ENCODE measurements around the gene USP2. TPM values are rescaled to one million over a fixed set of nuclear protein-coding genes. Genes with fewer than 3 reads are reported as not detected.

USP2 gene
- total RNA-seq, 1 experiment from 2014 or later = 14.4 TPM

DNA sequence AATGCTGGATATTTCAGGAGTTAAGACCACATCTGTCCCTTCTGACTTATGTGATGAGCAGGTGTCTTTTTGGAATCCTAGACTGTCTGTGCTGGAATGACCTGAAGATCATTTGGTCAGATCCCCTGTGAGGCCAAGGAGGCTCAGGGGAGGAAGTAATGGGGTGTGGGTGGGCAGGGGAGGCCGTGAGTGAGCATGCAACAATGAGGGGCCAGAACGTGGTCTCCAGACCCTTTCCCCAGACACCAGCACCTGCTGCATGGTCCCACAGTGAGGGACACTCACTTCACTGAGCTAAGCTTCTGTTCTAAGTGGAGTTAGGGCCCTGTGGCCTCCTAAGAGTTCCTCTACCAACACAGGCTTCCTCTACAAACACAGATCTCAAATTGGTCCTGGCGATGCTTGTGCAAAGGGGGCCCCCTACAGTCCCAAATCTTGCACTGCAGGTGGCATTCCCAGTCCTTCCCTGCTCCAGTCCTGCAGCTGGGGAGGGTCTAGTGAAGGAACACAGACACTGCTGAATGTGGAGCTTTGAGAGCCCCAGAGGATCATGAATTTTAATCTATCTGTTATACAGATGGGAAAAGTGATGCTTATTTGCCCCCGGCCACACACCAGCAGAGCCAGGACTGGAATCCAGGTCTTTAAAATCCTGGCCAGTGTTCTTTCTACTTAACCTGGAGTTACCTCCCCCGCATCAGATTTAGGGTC, 7.4 kb downstream of the USP2 start:
- peaks cover 28% of the 10 kb centered on the region for H3K4me1 Mint-ChIP-seq (ENCODE audit: low read depth, unreplicated experiment)
- ChIA-PET POLR2A (interaction anchor here (0.6 kb wide), 1 partner anchor 272 kb away, joined by 4 read pairs; the partner anchor contains the start of gene DPAGT1), CTCF (interaction anchor here (0.6 to 11.8 kb wide), 16 partner anchors 10 to 272 kb away, joined by 3 to 220 read pairs (median 4); partner anchors contain the start of genes C1QTNF5, CBL and RNF26)
- no peak overlapping the region for H3K4me3 Mint-ChIP-seq (ENCODE audit: unreplicated experiment)
- TF ChIP-seq, protein P1, sequence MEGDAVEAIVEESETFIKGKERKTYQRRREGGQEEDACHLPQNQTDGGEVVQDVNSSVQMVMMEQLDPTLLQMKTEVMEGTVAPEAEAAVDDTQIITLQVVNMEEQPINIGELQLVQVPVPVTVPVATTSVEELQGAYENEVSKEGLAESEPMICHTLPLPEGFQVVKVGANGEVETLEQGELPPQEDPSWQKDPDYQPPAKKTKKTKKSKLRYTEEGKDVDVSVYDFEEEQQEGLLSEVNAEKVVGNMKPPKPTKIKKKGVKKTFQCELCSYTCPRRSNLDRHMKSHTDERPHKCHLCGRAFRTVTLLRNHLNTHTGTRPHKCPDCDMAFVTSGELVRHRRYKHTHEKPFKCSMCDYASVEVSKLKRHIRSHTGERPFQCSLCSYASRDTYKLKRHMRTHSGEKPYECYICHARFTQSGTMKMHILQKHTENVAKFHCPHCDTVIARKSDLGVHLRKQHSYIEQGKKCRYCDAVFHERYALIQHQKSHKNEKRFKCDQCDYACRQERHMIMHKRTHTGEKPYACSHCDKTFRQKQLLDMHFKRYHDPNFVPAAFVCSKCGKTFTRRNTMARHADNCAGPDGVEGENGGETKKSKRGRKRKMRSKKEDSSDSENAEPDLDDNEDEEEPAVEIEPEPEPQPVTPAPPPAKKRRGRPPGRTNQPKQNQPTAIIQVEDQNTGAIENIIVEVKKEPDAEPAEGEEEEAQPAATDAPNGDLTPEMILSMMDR (IDR thresholded peaks at IDR 0.05; ENCODE audit: insufficient read depth in 1 of 2, low read depth in 1 of 2, low read length in 1 of 2, severe bottlenecking in 1 of 2, unreplicated experiment in 1 of 2) = peak; percentile 98 to 99
- peaks cover 32% of the 10 kb centered on the region for H3K4me1 ChIP-seq
- DNase-seq = peak; percentile 89 to 95
- no peaks in the 10 kb centered on the region for H3K27me3 ChIP-seq (replicated peaks; ENCODE audit: control insufficient read depth, insufficient read depth, low read length)
- intact Hi-C loops (cut with micrococcal nuclease; ENCODE audit: unreplicated experiment) = loop anchor here (1.0 to 2.0 kb wide), 6 partner anchors 21 to 229 kb away; no protein-coding TSS in a partner anchor
- no peak overlapping the region for H3K4me3 ChIP-seq (ENCODE audit: low read depth, low read length)
- no peak overlapping the region for H3K27ac Mint-ChIP-seq (ENCODE audit: unreplicated experiment)
- H3K9me3 Mint-ChIP-seq (ENCODE audit: unreplicated experiment) = no peaks in the 10 kb centered on the region
- no peaks in the 10 kb centered on the region for H3K36me3 ChIP-seq (ENCODE audit: control insufficient read depth, insufficient read depth, low read length)
- H3K9me3 ChIP-seq = no peaks in the 10 kb centered on the region
- H3K36me3 Mint-ChIP-seq (ENCODE audit: insufficient read depth, unreplicated experiment) = no peaks in the 10 kb centered on the region
- BruUV-seq (replicated peaks) = no TSS peak
- H3K27me3 Mint-ChIP-seq (ENCODE audit: insufficient read depth, unreplicated experiment) = no peaks in the 10 kb centered on the region

DNA sequence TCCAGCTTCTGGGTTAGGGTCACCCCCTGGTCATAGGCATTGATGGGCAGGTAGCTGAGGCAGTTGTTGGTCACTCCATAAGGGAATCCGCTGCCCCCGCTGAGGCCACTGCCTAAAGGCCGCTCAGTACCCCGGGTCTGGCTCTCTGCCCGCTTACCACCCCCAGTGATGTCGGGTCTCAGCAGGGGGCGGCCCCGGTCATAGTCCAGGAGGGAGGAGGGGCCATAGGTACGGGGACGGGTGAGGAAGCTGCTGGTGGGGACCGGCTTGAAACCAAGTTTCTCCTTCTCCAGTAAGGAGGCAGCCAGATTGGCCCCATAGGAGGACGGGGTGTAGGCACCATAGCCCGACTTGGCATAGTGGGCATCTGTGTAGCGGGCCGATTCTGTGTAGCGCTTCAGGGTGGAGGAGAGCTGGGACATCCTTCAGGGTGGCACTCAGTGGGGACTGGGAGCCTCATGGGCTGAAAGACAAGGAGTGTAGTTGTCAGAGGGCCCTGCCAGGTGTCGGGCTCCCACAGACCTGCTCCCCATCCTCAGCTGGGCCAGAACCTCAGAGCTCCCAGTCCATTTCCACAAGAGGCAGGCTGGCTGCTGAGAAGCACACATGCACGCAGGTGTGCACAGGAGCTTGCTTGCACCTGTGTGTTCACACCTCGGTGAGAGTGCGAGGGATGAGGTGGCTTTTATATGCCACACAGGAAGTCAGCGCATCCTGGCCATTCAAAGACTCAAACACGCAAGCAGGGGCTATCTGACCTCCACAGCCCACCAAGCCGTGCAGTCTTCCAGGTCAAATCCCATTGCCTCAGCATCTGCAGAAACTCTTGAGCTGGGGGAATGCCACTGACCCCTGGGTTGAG, 8.2 kb downstream of the USP2 start:
- H3K4me3 ChIP-seq (ENCODE audit: low read depth, low read length) = no peak overlapping the region
- H3K9me3 ChIP-seq = no peaks in the 10 kb centered on the region
- DNase-seq = peak in 1 of 2 experiments; percentile 24
- H3K36me3 ChIP-seq (ENCODE audit: control insufficient read depth, insufficient read depth, low read length) = no peaks in the 10 kb centered on the region
- Mint-ChIP-seq H3K27me3 (ENCODE audit: insufficient read depth, unreplicated experiment) (no peaks in the 10 kb centered on the region), H3K9me3 (ENCODE audit: unreplicated experiment) (no peaks in the 10 kb centered on the region), H3K4me1 (ENCODE audit: low read depth, unreplicated experiment) (peaks cover 26% of the 10 kb centered on the region), H3K4me3 (ENCODE audit: unreplicated experiment) (no peak overlapping the region), H3K36me3 (ENCODE audit: insufficient read depth, unreplicated experiment) (no peaks in the 10 kb centered on the region), H3K27ac (ENCODE audit: unreplicated experiment) (no peak overlapping the region)
- TF ChIP-seq, protein P1 (IDR thresholded peaks at IDR 0.05; ENCODE audit: insufficient read depth in 1 of 2, low read depth in 1 of 2, low read length in 1 of 2, severe bottlenecking in 1 of 2, unreplicated experiment in 1 of 2) = no peak
- BruUV-seq (replicated peaks) = no TSS peak
- POLR2A ChIA-PET = no interaction called here
- H3K4me1 ChIP-seq = peaks cover 32% of the 10 kb centered on the region
- intact Hi-C loops (cut with micrococcal nuclease; ENCODE audit: unreplicated experiment) = no loop called here
- CTCF ChIA-PET = interaction anchor here (0.5 to 11.8 kb wide), 16 partner anchors 9 to 271 kb away, joined by 3 to 220 read pairs (median 4); partner anchors contain the start of genes C1QTNF5, CBL and RNF26
- H3K27me3 ChIP-seq (replicated peaks; ENCODE audit: control insufficient read depth, insufficient read depth, low read length) = no peaks in the 10 kb centered on the region
